ENCODE measurements around the gene DPYSL3.

Gene DPYSL3

DNA sequence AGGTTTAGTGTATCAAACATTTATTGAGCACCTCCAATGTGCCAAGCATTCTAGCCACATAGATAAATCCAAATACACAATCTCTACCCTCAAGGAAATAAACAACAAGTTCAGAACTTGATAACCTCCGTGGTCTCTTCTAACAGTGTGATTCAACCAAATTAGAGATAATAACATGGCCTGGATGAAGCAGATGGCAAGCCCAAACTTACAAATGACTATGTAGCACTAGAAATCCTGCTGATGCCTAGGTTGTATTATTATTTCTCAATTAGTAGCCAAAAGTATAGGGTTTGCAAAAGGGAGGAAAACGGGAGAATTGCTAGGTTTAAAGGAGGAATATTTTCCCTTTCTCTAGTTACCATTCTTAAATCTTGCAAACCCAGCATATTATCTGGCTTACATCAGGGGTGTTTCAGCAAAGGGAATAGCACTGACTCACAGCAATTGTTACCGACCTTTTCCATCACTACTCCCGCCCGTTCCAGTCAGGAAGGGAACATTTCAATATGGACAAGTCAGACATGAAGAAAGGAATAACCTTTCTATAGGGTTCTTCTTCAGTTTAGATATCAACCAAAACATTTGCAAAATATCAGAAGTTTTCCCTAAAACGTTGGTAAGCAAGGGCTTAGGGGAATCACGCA, 2.3 kb downstream of the DPYSL3 start:
- ATAC-seq (replicated peaks) (no peak), DNase-seq (no peak)
- Mint-ChIP-seq H3K4me3 (no peak overlapping the region), H3K27me3 (peaks cover 35 to 56% of the 10 kb centered on the region in 2 donors), H3K27ac (no peak overlapping the region), H3K9me3 (peaks cover 0 to 3% of the 10 kb centered on the region in 2 donors), H3K36me3 (ENCODE audit: insufficient read depth) (no peaks in the 10 kb centered on the region), H3K4me1 (ENCODE audit: low read depth in 2 of 2) (peaks cover 0 to 6% of the 10 kb centered on the region in 2 donors)

DNA sequence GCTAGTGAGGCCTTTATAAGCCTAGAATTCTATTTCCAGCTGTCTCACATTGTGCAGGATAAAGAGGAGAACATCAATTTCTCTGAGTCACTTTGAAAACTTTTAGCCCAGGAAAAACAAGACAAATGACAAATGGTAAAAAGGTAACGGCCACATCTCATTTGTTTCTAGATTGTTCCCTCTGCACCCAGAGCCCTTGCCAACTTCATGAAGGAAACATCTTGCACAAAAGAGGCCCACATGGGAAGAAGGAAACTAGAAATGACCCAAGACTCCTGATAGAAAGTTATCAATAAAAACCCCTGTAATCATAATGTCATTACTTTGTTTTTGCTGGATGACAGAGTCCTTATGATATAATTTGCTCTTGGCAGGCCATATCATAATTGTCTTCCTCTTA, 5.3 kb downstream of the DPYSL3 start:
- Mint-ChIP-seq H3K27ac (no peak overlapping the region), H3K36me3 (ENCODE audit: insufficient read depth) (no peaks in the 10 kb centered on the region), H3K9me3 (peaks cover 0 to 2% of the 10 kb centered on the region in 2 donors), H3K4me3 (no peak overlapping the region), H3K27me3 (peaks cover 19 to 25% of the 10 kb centered on the region in 2 donors), H3K4me1 (ENCODE audit: low read depth in 2 of 2) (no peaks in the 10 kb centered on the region)
- DNase-seq = no peak
- ATAC-seq (replicated peaks) = no peak

- ATAC-seq (replicated peaks) (no peak), DNase-seq (no peak)
- no peak overlapping the region for H3K4me3 Mint-ChIP-seq
- no peak overlapping the region for H3K27ac Mint-ChIP-seq
- no peaks in the 10 kb centered on the region for H3K36me3 Mint-ChIP-seq (ENCODE audit: insufficient read depth)
- peaks cover 17 to 20% of the 10 kb centered on the region in 2 donors for H3K27me3 Mint-ChIP-seq
- peaks cover 0 to 2% of the 10 kb centered on the region in 2 donors for H3K9me3 Mint-ChIP-seq
- H3K4me1 Mint-ChIP-seq (ENCODE audit: low read depth in 2 of 2) = no peaks in the 10 kb centered on the region
Measured at GRCh38 chr5:147504011-147504410, 5.9 kb downstream of the DPYSL3 start.

DNA sequence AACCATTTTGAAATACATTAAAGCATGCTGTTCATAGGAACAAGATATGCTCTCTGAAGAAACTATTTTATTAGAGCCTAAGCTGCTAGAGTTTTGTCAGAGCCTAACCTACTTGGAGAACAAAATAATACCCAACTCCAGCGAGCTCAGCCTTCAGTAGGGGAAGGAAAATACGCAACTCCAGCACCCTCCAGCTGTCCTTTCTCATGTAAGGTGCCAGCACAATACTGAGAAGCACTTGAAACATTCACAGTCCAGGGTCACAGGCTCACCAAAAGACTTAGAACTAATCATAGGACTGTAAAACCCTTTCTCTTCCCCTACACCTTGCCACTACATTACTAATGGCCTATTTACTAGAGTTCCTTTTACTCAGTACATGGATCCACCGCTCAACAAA, 18.9 kb downstream of the DPYSL3 start:
- peaks cover 0 to 5% of the 10 kb centered on the region in 2 donors for H3K9me3 Mint-ChIP-seq
- H3K27me3 Mint-ChIP-seq = peaks cover 35 to 40% of the 10 kb centered on the region in 2 donors
- no peak overlapping the region for H3K27ac Mint-ChIP-seq
- no peak overlapping the region for H3K4me3 Mint-ChIP-seq
- H3K36me3 Mint-ChIP-seq (ENCODE audit: insufficient read depth) = no peaks in the 10 kb centered on the region
- no peak for ATAC-seq (replicated peaks)
- H3K4me1 Mint-ChIP-seq (ENCODE audit: low read depth in 2 of 2) = no peaks in the 10 kb centered on the region
- no peak for DNase-seq

- DNase-seq (no peak), ATAC-seq (replicated peaks) (no peak)
- peaks cover 52 to 59% of the 10 kb centered on the region in 2 donors for H3K27me3 Mint-ChIP-seq
- no peaks in the 10 kb centered on the region for H3K4me1 Mint-ChIP-seq (ENCODE audit: low read depth in 2 of 2)
- H3K9me3 Mint-ChIP-seq = no peaks in the 10 kb centered on the region
- no peak overlapping the region for H3K27ac Mint-ChIP-seq
- H3K36me3 Mint-ChIP-seq (ENCODE audit: insufficient read depth) = no peaks in the 10 kb centered on the region
- no peak overlapping the region for H3K4me3 Mint-ChIP-seq
Measured at GRCh38 chr5:147487031-147487750, 22.7 kb downstream of the DPYSL3 start.

- no peak overlapping the region for H3K4me3 Mint-ChIP-seq
- no peak overlapping the region for H3K27ac Mint-ChIP-seq
- H3K4me1 Mint-ChIP-seq (ENCODE audit: low read depth in 2 of 2) = no peaks in the 10 kb centered on the region
- H3K27me3 Mint-ChIP-seq = peaks cover 46 to 59% of the 10 kb centered on the region in 2 donors
- ATAC-seq (replicated peaks) = no peak
- no peaks in the 10 kb centered on the region for H3K36me3 Mint-ChIP-seq (ENCODE audit: insufficient read depth)
- H3K9me3 Mint-ChIP-seq = no peaks in the 10 kb centered on the region
- DNase-seq = no peak
Measured at GRCh38 chr5:147485814-147486213, 24.1 kb downstream of the DPYSL3 start.

GRCh38 chr5:147485046-147485445, 24.8 kb downstream of the DPYSL3 start:
- Mint-ChIP-seq H3K4me3 (no peak overlapping the region), H3K9me3 (no peaks in the 10 kb centered on the region), H3K27ac (no peak overlapping the region), H3K4me1 (ENCODE audit: low read depth in 2 of 2) (no peaks in the 10 kb centered on the region), H3K36me3 (ENCODE audit: insufficient read depth) (no peaks in the 10 kb centered on the region), H3K27me3 (peaks cover 44 to 61% of the 10 kb centered on the region in 2 donors)
- ATAC-seq (replicated peaks) (no peak), DNase-seq (no peak)

GRCh38 chr5:147484708-147485020, 25.2 kb downstream of the DPYSL3 start:
- H3K4me3 Mint-ChIP-seq = no peak overlapping the region
- ATAC-seq (replicated peaks) (no peak), DNase-seq (no peak)
- H3K9me3 Mint-ChIP-seq = no peaks in the 10 kb centered on the region
- no peaks in the 10 kb centered on the region for H3K36me3 Mint-ChIP-seq (ENCODE audit: insufficient read depth)
- H3K27me3 Mint-ChIP-seq = peaks cover 42 to 61% of the 10 kb centered on the region in 2 donors
- no peak overlapping the region for H3K27ac Mint-ChIP-seq
- H3K4me1 Mint-ChIP-seq (ENCODE audit: low read depth in 2 of 2) = no peaks in the 10 kb centered on the region

GRCh38 chr5:147483961-147484707, 25.7 kb downstream of the DPYSL3 start:
- ATAC-seq (replicated peaks) = no peak
- Mint-ChIP-seq H3K9me3 (no peaks in the 10 kb centered on the region), H3K27ac (no peak overlapping the region), H3K36me3 (ENCODE audit: insufficient read depth) (no peaks in the 10 kb centered on the region), H3K27me3 (peaks cover 40 to 60% of the 10 kb centered on the region in 2 donors), H3K4me1 (ENCODE audit: low read depth in 2 of 2) (no peaks in the 10 kb centered on the region), H3K4me3 (no peak overlapping the region)
- no peak for DNase-seq

DNA sequence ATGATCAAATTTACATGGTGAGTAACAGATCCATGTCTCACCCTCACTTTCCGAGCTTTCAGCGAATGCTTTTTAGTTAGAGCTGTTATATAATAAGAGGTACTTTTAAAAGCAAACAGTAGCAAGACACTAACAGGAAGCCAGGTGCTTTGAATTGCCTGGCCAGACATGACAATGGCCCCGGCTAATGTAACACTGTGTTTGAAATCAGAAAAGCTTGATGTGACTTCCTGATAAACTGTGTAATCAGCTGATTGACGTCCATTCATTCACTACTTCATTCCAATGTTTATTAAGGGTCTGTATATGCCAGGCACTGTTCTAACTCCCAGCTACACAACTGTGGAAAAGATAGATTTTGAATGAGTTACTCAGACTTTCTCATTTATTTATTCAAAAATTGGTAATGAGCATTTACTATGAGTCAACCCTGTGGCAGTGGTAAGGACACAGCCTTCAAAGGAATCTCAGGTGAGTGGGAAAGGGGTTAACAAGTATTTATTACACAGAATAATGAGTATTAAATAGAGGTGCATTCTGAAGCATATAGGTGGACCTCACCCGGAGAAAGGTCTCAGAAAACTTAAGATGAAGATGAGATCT, 26.6 kb downstream of the DPYSL3 start:
- peaks cover 36 to 61% of the 10 kb centered on the region in 2 donors for H3K27me3 Mint-ChIP-seq
- H3K36me3 Mint-ChIP-seq (ENCODE audit: insufficient read depth) = no peaks in the 10 kb centered on the region

GRCh38 chr5:147482706-147483180, 27.1 kb downstream of the DPYSL3 start:
- Mint-ChIP-seq H3K27ac (no peak overlapping the region), H3K27me3 (peaks cover 30 to 60% of the 10 kb centered on the region in 2 donors), H3K4me3 (no peak overlapping the region), H3K9me3 (no peaks in the 10 kb centered on the region), H3K4me1 (ENCODE audit: low read depth in 2 of 2) (no peaks in the 10 kb centered on the region), H3K36me3 (ENCODE audit: insufficient read depth) (no peaks in the 10 kb centered on the region)
- DNase-seq = no peak
- no peak for ATAC-seq (replicated peaks)

More for the DNA sequence above, 26.6 kb downstream of the DPYSL3 start:
- Mint-ChIP-seq H3K4me1 (ENCODE audit: low read depth in 2 of 2) (no peaks in the 10 kb centered on the region), H3K27ac (no peak overlapping the region), H3K4me3 (no peak overlapping the region), H3K9me3 (no peaks in the 10 kb centered on the region)
- ATAC-seq (replicated peaks) (no peak), DNase-seq (no peak)

DNA sequence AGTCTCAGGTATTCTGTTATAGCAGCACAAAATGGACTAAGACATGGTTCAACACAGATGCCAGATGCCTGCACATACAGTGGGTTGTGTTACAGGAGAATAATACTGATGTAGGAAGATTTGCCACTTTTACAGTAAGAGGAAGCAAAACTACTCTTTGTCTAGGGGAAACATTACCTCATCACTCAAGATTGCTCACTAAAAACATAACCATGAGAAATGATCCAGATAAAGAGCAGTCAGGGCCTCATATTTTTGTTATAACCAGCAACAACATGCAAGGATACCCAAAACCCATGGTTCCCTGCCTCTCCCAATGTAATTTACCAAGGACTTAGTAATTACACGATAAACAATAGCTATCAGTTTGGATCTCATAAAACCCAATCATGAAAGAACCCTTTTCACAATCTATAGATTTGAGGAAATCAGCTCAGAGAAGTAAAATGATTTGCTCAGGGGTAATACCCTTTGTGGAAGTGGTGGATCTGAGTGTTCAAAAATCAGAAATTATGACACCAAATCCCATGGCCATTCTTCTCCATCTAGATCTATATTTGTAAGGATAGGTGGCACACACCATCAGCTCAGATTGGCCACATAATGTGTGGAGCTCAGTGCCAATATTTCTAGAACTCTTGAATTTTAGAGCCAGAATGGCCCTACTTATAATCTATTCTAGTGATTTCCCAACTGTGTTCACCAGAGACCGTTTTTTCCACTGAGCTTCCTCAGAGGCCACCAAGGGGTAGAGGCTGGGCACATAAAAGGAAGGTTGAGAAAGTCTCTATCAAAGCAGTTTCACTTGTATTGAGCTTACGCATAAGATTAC, 27.8 kb downstream of the DPYSL3 start:
- Mint-ChIP-seq H3K4me1 (ENCODE audit: low read depth in 2 of 2) (no peaks in the 10 kb centered on the region), H3K9me3 (no peaks in the 10 kb centered on the region), H3K4me3 (no peak overlapping the region), H3K27me3 (peaks cover 31 to 60% of the 10 kb centered on the region in 2 donors), H3K27ac (no peak overlapping the region), H3K36me3 (ENCODE audit: insufficient read depth) (no peaks in the 10 kb centered on the region)
- ATAC-seq (replicated peaks) (no peak), DNase-seq (no peak)

GRCh38 chr5:147481376-147481775, 28.5 kb downstream of the DPYSL3 start:
- peaks cover 32 to 60% of the 10 kb centered on the region in 2 donors for H3K27me3 Mint-ChIP-seq
- H3K9me3 Mint-ChIP-seq = no peaks in the 10 kb centered on the region
- DNase-seq (no peak), ATAC-seq (replicated peaks) (no peak)
- H3K27ac Mint-ChIP-seq = no peak overlapping the region
- no peak overlapping the region for H3K4me3 Mint-ChIP-seq
- no peaks in the 10 kb centered on the region for H3K36me3 Mint-ChIP-seq (ENCODE audit: insufficient read depth)
- no peaks in the 10 kb centered on the region for H3K4me1 Mint-ChIP-seq (ENCODE audit: low read depth in 2 of 2)
